Airway epithelial cell (primary cell): ENCODE data around the gene ZMPSTE24. TPM values are rescaled to one million over a fixed set of nuclear protein-coding genes. Genes with fewer than 3 reads are reported as not detected.

Source experiments
- total RNA-seq: library from RNA; depleted of rRNA; stranded (reverse); fragments of >200 nt; gene quantifications from 2 replicates; pipeline ENCODE4 v1.2.3, GENCODE V29; 2015

The ZMPSTE24 gene
- total RNA-seq: 37.5 and 45.6 TPM in 2 replicates

GRCh38 chr1:40257688-40258444 lies at the start of gene ZMPSTE24:
Gene ZMPSTE24 (plus strand): TSS chr1:40258236. CDS start chr1:40258272, 36 bp downstream.

GRCh38 chr1:40247655-40248054 lies 10.4 kb upstream of the ZMPSTE24 start, which contains the start of gene TMCO2:
Gene TMCO2 (plus strand): TSS chr1:40247937. CDS start chr1:40247994, 57 bp downstream.

GRCh38 chr1:40316595-40317393 lies 58.8 kb downstream of the ZMPSTE24 start, which contains the start of gene COL9A2:
Gene COL9A2 (minus strand): TSS chr1:40317286. CDS start chr1:40317197, 89 bp downstream.

Other genes with a start within 250 kb of the ZMPSTE24 start
- 328 and 376 TPM in 2 replicates for gene CAP1, start 217.5 kb upstream of the ZMPSTE24 start, total RNA-seq
- gene PPT1, start 161.0 kb upstream of the ZMPSTE24 start, total RNA-seq: 41.7 and 42.4 TPM in 2 replicates
- 11.6 and 13.7 TPM in 2 replicates for gene RLF, start 96.8 kb upstream of the ZMPSTE24 start, total RNA-seq
- not detected in 2 replicates for gene TMCO2, start 10.3 kb upstream of the ZMPSTE24 start, total RNA-seq
- 0.88 and 1.1 TPM in 2 replicates for gene COL9A2, start 59.0 kb downstream of the ZMPSTE24 start, total RNA-seq
- 17.0 and 22.9 TPM in 2 replicates for gene SMAP2, start 115.5 kb downstream of the ZMPSTE24 start, total RNA-seq
- gene ZFP69B, start 192.2 kb downstream of the ZMPSTE24 start, total RNA-seq: 2.3 and 2.6 TPM in 2 replicates
- 2.7 and 3.0 TPM in 2 replicates for gene ZFP69, start 219.1 kb downstream of the ZMPSTE24 start, total RNA-seq